IgD-negative memory B cell (primary cell): ENCODE data around the gene TOP2A. TPM values are rescaled to one million over a fixed set of nuclear protein-coding genes. Genes with fewer than 3 reads are reported as not detected.

Experiments used
- H3K27ac Mint-ChIP-seq, 3 donors: one replicate each; pipeline ENCODE4 v1.8.0; 2020 to 2022; ENCODE audit warnings: mild to moderate bottlenecking in 3 of 3, mixed read lengths in 3 of 3, moderate library complexity in 1 of 3
- H3K27me3 Mint-ChIP-seq: one replicate; pipeline ENCODE4 v1.8.0; 2021; ENCODE audit warnings: mixed read lengths
- H3K36me3 Mint-ChIP-seq: one replicate; pipeline ENCODE4 v1.8.0; 2020; ENCODE audit warnings: mild to moderate bottlenecking, mixed read lengths
- H3K4me1 Mint-ChIP-seq, 3 donors: one replicate each; pipeline ENCODE4 v1.8.0; 2020 to 2022; ENCODE audit warnings: mixed read lengths in 3 of 3, mild to moderate bottlenecking in 1 of 3
- H3K4me3 Mint-ChIP-seq, 4 donors: one replicate each; pipeline ENCODE4 v1.8.0; 2020 to 2022; ENCODE audit warnings: mild to moderate bottlenecking in 4 of 4, mixed read lengths in 4 of 4, moderate library complexity in 3 of 4
- H3K9me3 Mint-ChIP-seq, 3 donors: one replicate each; pipeline ENCODE4 v1.8.0; 2020 to 2021; ENCODE audit warnings: mixed read lengths in 3 of 3, mild to moderate bottlenecking in 1 of 3
- polyA plus RNA-seq: library from polyadenylated mRNA; unstranded; fragments of 300-500 nt; fragmentation: Illumina TruSeq; gene quantifications from one replicate; pipeline ENCODE4 v1.2.3, GENCODE V29; 2021

Gene TOP2A
- polyA plus RNA-seq, 1 donor from 2014 or later, result not detected

GRCh38 chr17:40443988-40444899 lies 26.5 kb upstream of the TOP2A start:
- Mint-ChIP-seq H3K27me3 (peaks cover 6% of the 10 kb centered on the region), H3K4me3 (peak overlapping the region; percentile 69 to 85 (median 77)), H3K9me3 (no peaks in the 10 kb centered on the region), H3K27ac (peak overlapping the region; percentile 53 to 88 (median 88)), H3K36me3 (no peaks in the 10 kb centered on the region), H3K4me1 (peaks cover 6 to 15% (median 13%) of the 10 kb centered on the region in 3 donors)

DNA sequence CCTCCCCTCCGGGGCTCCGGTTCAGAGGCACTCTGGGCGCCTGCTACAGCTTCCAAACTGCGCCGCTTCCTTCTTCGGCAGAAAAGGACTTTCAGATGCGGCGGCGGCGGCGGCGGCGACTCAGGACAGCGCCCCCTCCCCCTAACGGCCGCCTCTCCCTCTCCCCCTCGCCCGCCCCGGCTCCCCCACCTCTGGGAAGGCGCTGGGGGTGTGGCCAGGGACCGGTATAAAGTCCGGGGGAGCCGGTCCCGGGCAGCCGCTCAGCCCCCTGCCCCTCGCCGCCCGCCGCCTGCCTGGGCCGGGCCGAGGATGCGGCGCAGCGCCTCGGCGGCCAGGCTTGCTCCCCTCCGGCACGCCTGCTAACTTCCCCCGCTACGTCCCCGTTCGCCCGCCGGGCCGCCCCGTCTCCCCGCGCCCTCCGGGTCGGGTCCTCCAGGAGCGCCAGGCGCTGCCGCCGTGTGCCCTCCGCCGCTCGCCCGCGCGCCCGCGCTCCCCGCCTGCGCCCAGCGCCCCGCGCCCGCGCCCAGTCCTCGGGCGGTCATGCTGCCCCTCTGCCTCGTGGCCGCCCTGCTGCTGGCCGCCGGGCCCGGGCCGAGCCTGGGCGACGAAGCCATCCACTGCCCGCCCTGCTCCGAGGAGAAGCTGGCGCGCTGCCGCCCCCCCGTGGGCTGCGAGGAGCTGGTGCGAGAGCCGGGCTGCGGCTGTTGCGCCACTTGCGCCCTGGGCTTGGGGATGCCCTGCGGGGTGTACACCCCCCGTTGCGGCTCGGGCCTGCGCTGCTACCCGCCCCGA lies 25.7 kb upstream of the TOP2A start, which contains the start of gene IGFBP4:
TSS of gene IGFBP4 (plus strand) at position 255 of the 792 bp plus-strand sequence. CDS start at position 541, 286 bp downstream.
- Mint-ChIP-seq H3K36me3 (no peaks in the 10 kb centered on the region), H3K4me3 (peak within 1 kb of the TSS; percentile 70 to 85 (median 77)), H3K27ac (peak within 1 kb of the TSS in 2 of 3 donors; percentile 53 to 88), H3K4me1 (peaks cover 6 to 15% (median 13%) of the 10 kb centered on the region in 3 donors), H3K27me3 (peaks cover 6% of the 10 kb centered on the region), H3K9me3 (no peaks in the 10 kb centered on the region)

- no peak overlapping the region for H3K27ac Mint-ChIP-seq
- peaks cover 6 to 15% (median 13%) of the 10 kb centered on the region in 3 donors for H3K4me1 Mint-ChIP-seq
- no peaks in the 10 kb centered on the region for H3K36me3 Mint-ChIP-seq
- H3K9me3 Mint-ChIP-seq, result no peaks in the 10 kb centered on the region
- peaks cover 3% of the 10 kb centered on the region for H3K27me3 Mint-ChIP-seq
- H3K4me3 Mint-ChIP-seq, result peak overlapping the region; percentile 54 to 78 (median 66)
Measured at GRCh38 chr17:40442392-40443195, 24.9 kb upstream of the TOP2A start.

GRCh38 chr17:40440166-40440565 lies 22.5 kb upstream of the TOP2A start:
- peaks cover 5 to 12% (median 9%) of the 10 kb centered on the region in 3 donors for H3K4me1 Mint-ChIP-seq
- H3K9me3 Mint-ChIP-seq, result no peaks in the 10 kb centered on the region
- peaks cover 2% of the 10 kb centered on the region for H3K27me3 Mint-ChIP-seq
- peak overlapping the region in 1 of 4 donors; percentile 43 for H3K4me3 Mint-ChIP-seq
- H3K36me3 Mint-ChIP-seq, result no peaks in the 10 kb centered on the region
- H3K27ac Mint-ChIP-seq, result peak overlapping the region in 1 of 3 donors; percentile 64

GRCh38 chr17:40437095-40437732 lies 19.5 kb upstream of the TOP2A start:
- Mint-ChIP-seq H3K9me3 (no peaks in the 10 kb centered on the region), H3K4me1 (peaks cover 0 to 2% (median 0%) of the 10 kb centered on the region in 3 donors), H3K27me3 (no peaks in the 10 kb centered on the region), H3K4me3 (no peak overlapping the region), H3K36me3 (no peaks in the 10 kb centered on the region), H3K27ac (no peak overlapping the region)

DNA sequence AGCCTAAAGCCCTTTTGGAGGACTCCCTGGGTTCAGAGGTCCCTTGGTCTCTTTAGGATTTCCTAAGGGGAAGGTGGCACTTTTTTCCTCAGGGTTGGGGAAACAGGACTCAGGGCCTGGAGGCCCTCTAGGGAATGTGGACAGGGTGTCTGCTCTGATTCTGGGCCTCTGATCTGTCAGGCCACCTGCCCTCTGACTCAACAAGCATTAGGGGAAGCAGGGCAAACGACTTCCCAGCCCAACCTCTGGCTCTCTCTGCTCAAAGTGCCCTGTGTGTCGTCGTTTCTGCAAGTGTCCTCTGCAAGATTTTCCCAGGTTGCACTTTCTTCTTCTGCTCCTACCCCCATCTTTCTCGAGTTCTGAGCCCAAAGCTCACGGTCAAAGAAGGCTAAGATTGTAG lies 18.9 kb upstream of the TOP2A start:
- no peak overlapping the region for H3K27ac Mint-ChIP-seq
- H3K27me3 Mint-ChIP-seq, result no peaks in the 10 kb centered on the region
- no peaks in the 10 kb centered on the region for H3K9me3 Mint-ChIP-seq
- H3K4me1 Mint-ChIP-seq, result peaks cover 0 to 2% (median 0%) of the 10 kb centered on the region in 3 donors
- no peak overlapping the region for H3K4me3 Mint-ChIP-seq
- no peaks in the 10 kb centered on the region for H3K36me3 Mint-ChIP-seq

DNA sequence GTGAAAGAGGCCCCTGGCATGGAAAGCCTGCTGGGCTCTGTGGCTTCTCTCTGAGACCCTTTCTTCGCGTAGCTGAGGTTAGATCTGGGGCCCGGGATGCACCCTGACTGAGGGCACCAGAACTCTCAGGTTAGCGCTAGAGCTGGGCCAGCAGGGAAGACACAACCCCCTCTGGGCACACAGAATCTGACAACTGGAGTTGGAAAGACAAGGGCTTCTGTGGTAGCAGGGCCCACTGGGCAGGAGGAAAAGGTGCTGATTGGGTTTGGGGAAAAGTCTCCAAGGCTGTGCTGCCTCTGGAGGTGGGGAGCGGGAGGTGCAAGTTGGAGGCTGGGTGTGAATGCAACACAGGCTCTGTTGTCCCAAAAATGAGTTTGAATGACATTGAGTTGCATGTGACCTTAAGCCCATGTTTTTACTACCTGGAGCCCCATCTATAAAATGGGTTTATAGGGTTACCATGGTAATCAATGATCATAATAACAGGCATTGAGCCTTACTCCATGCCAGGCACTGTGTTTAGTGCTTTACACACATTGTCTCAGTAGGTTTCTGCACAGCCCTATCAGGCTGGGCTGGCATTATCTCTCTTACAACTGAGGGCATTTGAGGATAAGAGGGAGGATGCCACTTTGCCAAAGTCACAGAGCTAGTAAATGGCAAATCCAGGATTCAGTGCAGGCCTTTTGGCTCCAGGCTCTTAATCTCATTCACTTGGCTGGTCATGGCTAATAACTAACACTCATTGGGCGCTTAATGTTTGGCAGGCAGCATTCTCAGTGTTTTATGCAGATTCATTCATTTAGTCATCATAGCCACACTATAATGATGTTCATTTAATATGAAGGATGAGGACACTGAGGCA lies 16.1 kb upstream of the TOP2A start:
- Mint-ChIP-seq H3K4me3 (no peak overlapping the region), H3K27me3 (peaks cover 2% of the 10 kb centered on the region), H3K36me3 (no peaks in the 10 kb centered on the region), H3K9me3 (no peaks in the 10 kb centered on the region), H3K27ac (no peak overlapping the region), H3K4me1 (no peaks in the 10 kb centered on the region)

GRCh38 chr17:40432864-40433528 lies 15.3 kb upstream of the TOP2A start:
- peaks cover 0 to 1% (median 0%) of the 10 kb centered on the region in 3 donors for H3K4me1 Mint-ChIP-seq
- no peak overlapping the region for H3K27ac Mint-ChIP-seq
- no peaks in the 10 kb centered on the region for H3K9me3 Mint-ChIP-seq
- no peak overlapping the region for H3K4me3 Mint-ChIP-seq
- H3K27me3 Mint-ChIP-seq, result peaks cover 3% of the 10 kb centered on the region
- H3K36me3 Mint-ChIP-seq, result no peaks in the 10 kb centered on the region

- H3K4me3 Mint-ChIP-seq, result no peak overlapping the region
- no peak overlapping the region for H3K27ac Mint-ChIP-seq
- H3K4me1 Mint-ChIP-seq, result peaks cover 0 to 2% (median 0%) of the 10 kb centered on the region in 3 donors
- no peaks in the 10 kb centered on the region for H3K36me3 Mint-ChIP-seq
- H3K9me3 Mint-ChIP-seq, result no peaks in the 10 kb centered on the region
- peaks cover 4% of the 10 kb centered on the region for H3K27me3 Mint-ChIP-seq
Measured at GRCh38 chr17:40431231-40431602, 13.5 kb upstream of the TOP2A start.

GRCh38 chr17:40430272-40431230 lies 12.9 kb upstream of the TOP2A start:
- no peaks in the 10 kb centered on the region for H3K36me3 Mint-ChIP-seq
- H3K27ac Mint-ChIP-seq, result no peak overlapping the region
- H3K4me3 Mint-ChIP-seq, result no peak overlapping the region
- H3K27me3 Mint-ChIP-seq, result peaks cover 4% of the 10 kb centered on the region
- H3K9me3 Mint-ChIP-seq, result no peaks in the 10 kb centered on the region
- peaks cover 0 to 2% (median 0%) of the 10 kb centered on the region in 3 donors for H3K4me1 Mint-ChIP-seq

- peaks cover 4% of the 10 kb centered on the region for H3K27me3 Mint-ChIP-seq
- no peaks in the 10 kb centered on the region for H3K36me3 Mint-ChIP-seq
- H3K4me3 Mint-ChIP-seq, result no peak overlapping the region
- H3K27ac Mint-ChIP-seq, result peak overlapping the region in 1 of 3 donors; percentile 25
- H3K4me1 Mint-ChIP-seq, result peaks cover 0 to 4% (median 0%) of the 10 kb centered on the region in 3 donors
- no peaks in the 10 kb centered on the region for H3K9me3 Mint-ChIP-seq
Measured at GRCh38 chr17:40427002-40427491, 9.4 kb upstream of the TOP2A start.

GRCh38 chr17:40425741-40426140 lies 8.0 kb upstream of the TOP2A start:
- Mint-ChIP-seq H3K27me3 (peaks cover 6% of the 10 kb centered on the region), H3K4me3 (no peak overlapping the region), H3K27ac (no peak overlapping the region), H3K9me3 (no peaks in the 10 kb centered on the region), H3K4me1 (peaks cover 0 to 4% (median 0%) of the 10 kb centered on the region in 3 donors), H3K36me3 (no peaks in the 10 kb centered on the region)
